HG02588 (cell line): ENCODE data around the gene KCNIP1.
A peak's percentile ranks its signal among the peaks of the same experiment; 100 is the strongest.
"Not testable (repeated sequence)": the region's sequence is repeated elsewhere in the genome, so short reads cannot be mapped to it uniquely, and the experiment has no call there.

Source experiments
- ATAC-seq: cut with Tn5 transposase; IDR thresholded peaks from one replicate; pipeline ENCODE4 v1.9.1; 2021; ENCODE audit warnings: mild to moderate bottlenecking, moderate library complexity; ENCODE audit not compliant: unreplicated experiment

The KCNIP1 gene

DNA sequence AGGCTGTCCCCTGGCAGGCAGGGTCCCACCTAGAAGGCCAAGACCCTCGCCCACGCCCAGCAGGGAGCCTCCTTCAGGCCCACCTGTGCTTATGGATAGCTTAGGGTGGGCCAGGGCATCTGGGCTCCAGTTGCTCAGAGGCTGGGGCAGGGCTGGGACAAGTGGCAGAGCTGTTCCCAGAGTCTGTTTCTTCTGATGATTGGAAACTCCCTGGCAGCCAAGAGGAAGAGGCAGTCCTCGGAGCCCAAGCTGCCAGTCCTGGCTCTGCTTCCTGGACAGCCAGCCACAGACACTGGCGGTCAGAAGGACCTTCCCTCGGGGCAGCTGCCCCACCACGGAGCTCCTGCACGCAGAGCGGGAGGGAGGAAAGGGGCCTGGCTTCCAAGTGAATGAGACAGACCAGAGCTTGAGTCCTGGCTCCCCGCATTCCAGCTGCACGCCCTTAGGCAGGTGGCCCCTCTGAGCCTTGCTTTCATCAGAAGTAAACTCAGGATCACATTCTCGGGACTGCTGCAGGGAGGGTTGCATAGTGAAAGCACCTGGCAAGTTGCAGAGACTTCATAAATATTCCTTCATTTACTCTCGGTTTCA, 241.8 kb downstream of the KCNIP1 start:
- no peak for ATAC-seq

DNA sequence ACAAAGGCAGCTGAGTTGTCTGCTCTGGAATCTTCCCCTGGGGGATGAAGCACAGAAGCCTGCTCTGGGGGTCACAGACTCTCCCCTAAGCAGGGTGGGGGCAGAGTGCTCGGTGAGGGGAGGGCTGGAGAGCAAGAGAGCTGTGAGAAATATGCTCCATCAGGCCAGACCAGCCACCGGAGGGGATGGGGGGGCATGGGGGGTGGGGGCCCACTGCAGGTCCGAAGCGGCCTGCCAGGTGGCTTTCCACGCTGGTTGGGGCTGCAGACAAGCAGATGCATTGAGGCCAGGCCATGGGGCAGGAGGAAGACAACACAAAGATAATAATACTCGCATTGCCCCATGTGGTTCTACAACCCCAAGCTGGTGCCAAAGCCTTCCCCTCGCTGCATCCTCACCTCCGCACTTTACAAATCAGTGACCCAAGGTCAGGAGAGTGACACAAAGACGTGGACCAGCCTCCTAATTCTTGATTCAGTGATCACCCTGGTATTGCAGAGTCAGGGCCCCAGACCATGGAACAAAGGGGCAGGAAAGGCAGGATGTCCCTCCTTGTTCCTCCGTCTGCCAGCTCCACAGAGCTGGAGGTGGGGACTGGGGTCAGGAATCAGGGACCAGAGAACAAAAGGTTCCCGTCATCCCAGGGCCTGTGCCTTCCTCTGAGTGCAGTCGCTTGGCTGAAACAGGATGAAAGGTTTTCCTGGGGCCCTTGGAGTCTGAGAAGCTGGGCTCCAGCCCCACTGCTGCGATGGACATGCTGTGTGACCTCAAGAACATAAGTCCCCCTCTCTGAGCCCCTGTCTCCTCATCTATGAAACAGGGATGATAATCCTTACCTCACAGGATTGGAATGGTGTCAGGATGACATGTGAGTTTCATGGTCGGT, 242.5 kb downstream of the KCNIP1 start:
- no peak for ATAC-seq

DNA sequence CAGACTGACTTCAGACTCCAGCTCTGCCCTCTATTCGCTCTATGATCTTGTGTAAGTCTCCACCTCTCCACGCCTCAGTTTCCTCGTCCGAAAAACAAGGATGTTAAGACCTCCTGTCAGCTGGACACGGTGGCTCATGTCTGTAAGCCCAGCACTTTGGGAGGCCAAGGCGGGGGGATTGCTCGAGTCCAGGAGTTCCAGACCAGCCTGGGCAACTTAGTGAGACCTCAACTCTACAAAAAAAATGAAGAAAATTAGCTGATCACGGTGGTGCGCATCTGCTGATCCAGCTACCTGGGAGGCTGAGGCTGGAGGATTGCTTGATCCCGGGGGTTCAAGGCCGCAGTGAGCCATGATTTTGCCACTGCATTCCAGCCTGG, 243.1 kb downstream of the KCNIP1 start:
- ATAC-seq: no peak

DNA sequence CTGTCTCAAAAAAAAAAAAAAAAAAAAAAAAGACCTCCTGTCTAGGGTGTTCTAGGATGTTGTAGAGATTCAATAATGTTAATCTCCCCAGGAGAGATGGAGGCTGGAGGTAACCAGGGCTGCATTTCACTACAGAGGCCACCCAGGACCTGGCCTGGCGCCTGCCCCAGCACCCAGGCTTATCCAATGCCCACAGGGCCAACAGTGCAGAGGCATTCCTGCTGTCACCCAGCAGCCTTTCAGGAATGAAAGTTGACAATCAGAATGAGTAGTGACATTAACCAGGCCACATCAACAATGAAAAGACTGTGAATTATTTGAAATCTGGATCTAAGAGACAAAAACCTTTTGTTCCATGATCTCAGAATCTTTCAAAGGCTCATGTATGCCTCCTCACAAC, 243.5 kb downstream of the KCNIP1 start:
- no peak for ATAC-seq

DNA sequence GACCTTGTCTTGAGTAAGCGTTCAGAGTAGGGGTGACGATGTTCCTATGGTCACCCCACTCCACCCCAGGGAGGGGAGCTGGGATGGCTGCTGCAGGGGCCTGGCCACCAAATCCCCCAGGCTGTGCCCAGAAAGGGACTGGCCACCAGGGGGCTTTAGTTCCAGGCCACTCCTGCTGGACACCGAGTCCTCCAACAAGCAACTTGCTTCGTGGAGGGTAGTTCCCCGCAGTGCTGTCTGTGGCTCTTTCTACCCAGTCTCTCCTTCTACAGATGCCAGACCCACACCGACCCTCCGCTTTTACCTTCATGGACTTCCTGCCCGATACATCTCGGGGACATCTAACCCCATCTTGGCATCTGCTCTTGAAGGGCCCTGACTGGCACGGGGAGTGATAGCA, 244.0 kb downstream of the KCNIP1 start:
- no peak for ATAC-seq

DNA sequence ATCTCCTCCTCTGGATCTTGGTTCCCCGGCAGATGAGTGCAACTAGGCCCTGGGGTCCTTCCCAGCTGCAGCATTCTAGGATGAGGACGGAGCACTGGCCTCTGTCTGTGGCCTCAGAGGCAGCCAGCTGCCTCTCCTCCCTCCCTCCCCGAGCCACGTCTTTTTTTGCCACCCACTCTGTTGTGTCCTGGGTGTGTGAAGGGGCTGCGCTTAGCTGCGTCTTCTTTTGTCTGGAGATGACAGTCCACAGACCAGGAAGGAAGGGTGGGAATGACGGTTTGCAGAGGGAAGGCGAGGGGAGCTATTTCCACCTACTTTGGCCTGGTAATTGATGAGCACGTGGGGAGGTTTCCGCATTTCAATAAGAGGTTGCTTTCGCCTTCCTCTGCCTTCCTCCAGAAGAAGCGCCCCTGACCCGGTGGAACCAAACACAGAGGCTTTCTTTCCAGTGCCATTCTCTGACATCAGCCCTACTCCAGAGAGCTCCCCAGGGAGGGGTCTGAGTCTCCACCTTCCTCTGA, 245.2 kb downstream of the KCNIP1 start:
- no peak for ATAC-seq

DNA sequence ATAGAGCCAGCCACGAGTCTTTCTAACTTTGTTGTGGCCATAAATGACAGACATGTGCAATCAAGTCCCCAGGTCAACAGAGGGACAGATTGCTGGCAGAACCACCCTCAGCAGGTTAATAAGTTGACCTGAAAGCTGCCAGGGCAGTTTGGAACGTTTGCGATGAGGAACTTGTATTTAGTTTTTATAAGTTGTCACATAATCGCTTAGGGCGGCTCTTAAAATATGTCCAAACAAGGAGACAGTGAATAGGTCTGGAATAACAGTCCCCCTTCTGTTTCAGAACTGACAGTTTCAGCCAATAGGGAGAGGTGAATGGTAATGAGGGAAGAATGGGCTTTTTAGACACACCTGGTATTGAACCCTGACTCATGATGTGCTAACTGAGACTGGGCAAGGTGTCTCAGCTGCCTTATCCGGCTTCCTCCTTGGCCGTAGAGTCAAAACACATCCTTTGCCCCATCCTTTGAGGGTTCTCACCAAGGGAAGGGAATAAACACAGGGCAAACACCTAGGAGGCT, 246.2 kb downstream of the KCNIP1 start:
- no peak for ATAC-seq

DNA sequence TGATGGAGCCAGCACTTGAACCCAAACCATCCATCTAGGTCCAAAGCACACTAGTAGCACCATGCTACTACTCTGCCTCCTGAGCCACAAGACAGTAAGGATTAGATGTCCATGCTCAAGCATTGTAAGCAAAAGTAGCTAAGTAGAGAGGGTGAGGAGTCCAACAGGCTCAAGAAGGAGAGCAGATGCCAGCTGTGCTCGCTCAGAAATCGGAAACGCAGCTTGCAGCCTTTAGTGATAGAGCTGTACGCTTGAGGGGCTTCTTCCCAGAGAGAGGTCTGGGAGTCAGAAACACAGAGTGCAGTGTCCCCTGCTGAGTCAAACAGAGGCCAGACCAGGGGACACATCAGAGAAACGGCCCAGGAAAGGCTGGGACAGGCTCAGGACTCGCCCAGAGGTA, 247.0 kb downstream of the KCNIP1 start:
- ATAC-seq: no peak

DNA sequence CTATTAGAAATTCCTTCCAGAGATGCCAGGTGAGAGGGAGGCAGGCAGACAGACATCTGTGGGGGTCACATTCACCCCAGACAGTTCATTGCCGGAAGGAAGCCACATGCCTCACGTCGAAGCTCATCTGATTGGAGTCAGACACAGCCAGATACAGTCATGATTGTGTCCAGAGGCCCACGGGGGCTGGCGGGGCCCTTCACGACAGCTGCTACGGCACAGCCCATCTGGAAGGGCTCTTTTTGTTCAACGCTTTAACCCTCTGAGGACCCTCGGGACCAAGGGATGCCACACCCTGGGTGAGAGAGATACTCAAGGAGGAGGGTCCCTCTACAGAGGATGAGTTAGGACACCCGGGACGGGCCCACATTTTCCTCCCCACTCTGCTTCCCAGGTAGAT, 247.8 kb downstream of the KCNIP1 start:
- ATAC-seq: no peak

DNA sequence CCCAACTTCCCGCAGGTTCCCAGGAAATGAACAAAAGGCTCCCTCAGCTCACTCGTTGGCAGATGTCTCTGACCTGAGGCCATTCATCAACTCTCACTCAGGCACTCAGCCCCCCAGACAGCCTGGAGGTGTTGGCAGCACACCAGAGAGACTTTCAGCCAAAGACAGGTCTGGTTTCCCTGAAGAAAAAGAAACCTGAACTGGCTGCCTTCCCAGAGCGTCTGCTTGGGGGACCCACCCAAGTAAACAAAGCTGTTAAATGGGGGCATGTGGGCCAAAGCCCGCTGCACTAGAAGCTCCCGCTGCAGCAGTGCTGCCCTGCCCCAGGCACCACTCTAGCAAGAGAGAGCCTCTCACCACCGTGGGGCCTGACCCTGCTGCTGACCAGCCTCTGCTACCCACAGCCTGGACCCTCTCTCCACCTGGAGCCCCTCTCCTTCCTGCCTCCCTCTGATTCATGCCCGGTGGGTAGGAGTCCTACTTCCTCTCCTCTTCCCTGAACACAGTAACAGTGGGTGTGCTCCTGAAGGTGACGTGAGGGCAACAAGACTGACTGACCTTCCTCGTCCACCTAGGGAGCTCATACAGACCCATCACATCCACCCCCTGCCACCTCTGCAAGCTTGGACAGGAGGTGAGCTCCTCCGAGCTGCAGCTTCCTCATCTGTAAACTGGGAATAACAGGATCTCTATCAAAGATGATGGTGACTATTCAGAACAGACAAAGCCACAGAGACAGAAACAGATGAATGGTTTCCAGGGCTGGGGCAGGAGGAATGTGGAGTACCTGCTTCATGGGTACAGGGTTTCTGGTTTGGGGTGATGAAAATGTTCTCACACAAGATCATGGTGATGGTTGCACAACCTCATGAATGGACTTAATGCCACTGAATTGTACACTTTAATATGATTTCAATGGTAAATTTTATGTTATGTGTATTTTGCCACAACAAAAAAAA, 248.7 kb downstream of the KCNIP1 start:
- no peak for ATAC-seq

DNA sequence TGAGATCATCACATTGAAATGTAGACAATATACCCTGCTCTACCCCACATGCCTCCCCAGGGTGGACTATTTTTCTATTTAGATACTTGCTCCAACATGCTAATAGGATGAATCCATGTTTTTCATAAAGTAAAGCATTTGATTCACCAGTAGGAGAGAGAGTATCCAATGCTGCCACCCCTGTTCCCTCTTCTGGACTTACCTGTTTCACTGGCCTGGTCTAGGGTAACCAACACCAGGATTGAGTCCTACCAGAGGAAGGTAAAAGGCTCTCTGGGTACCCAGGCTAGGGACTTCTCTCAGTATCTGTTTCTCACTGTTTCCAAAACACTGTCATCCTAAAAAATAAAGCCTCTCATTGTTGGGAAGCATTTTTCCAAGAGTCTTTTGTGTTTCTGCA, 249.5 kb downstream of the KCNIP1 start:
- no peak for ATAC-seq

DNA sequence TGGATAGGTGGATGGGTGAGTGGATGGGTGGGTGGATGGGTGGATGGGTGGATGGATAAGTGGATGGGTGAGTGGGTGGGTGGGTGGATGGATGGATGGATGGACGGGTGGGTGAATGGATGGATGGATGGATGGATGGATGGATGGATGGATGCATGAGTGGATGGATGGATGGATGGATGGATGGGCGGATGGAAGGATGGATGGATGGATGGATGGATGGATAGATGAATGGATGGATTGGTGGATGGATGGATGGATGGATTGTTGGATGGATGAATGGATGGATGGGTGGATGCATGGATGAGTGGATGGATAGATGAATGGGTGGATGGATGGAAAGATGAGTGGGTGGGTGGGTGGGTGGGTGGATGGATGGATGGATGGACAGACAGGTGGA, 250.7 kb downstream of the KCNIP1 start:
- not testable (repeated sequence) for ATAC-seq

DNA sequence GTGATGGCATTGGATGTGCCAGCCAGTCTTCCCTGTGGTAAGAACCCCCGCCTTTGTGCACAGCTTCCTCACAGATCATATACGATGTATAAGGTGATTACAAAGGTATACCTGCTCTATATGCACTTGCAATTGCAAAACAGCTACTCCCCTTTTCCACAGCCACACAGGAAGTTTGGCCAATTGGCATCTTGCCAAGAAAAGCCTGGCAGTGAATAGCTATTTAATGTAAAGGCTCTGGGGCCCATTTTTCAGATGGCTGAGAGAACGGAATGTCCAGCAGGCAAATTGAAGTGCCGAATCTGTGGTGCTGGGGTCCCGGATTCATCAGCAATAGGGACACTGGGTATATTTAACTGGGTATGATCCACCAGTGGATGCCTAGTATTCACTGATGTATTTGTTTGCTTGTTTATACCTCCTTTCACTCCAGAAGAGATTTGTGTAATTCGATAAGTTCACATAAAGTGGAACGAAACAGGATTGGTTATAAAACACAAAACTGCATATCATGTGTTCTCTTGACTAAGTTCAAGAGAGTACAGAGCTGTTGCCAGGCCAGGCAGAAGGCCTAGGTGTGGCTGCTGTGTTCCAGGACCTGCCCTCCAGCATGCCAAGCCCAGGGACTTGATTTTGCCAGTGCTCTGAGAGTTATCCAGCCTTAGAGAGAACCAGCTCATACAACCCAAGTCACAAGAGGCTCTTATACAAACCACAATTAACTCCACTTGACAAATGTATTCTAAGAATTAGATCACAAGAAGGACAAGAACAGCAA, 252.0 kb downstream of the KCNIP1 start:
- no peak for ATAC-seq

DNA sequence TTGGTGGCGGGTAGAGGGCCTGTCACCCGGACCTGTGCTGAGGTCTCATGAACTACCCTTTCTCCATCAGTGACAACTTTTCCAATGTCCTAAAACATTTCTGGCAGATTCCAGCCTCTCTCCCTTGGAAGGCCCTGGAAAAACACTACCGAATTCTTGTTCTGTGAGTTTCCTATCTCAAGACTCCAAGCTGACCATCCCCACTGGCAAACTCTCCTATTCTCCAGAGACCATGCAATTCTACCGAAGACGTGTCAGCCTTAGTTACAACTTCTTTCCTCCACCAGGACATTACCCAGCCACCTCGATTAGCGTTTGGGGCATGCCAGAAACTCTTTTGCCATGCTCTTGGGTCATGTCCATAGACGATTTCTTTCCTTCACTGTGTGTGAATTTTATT, 252.9 kb downstream of the KCNIP1 start:
- ATAC-seq: no peak

DNA sequence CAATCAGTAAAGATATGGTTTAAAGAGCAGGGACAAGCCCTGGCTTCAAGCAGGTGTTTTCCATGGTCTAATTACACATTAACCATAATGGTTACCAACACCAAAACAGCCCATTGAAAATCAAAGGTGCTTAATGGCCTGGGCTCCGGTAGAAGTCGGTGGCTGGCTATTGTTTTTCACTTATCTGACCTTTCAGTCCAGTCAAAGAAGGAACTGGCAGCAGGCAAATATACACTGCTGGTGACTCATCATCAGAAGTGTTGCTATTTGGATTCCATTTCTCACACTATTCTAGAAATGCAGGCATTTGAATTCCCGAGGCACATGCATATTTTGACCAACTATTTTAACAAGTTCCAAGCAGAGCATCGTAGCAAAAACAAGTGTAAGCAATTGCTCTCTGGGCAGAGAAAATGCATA, 253.4 kb downstream of the KCNIP1 start:
- peak; percentile 90 for ATAC-seq

DNA sequence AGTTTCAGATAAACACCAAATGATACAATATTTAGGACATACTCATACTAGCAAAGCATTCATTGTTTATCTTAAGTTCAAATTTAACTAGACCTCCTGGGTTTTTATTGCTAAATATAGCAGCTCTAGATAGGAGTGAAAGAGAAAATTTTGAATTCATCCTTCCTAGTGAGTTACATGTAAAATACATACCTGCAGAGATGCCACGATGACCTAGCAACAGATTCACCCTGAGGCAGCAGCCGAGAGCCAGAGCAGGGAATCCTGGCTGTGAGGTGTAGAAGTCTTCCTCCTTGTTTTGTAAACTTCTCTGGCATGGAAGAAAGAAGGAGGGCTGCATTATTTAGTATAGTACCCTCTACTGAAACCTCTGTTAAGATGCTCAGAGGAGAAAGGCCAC, 253.8 kb downstream of the KCNIP1 start:
- ATAC-seq: no peak

DNA sequence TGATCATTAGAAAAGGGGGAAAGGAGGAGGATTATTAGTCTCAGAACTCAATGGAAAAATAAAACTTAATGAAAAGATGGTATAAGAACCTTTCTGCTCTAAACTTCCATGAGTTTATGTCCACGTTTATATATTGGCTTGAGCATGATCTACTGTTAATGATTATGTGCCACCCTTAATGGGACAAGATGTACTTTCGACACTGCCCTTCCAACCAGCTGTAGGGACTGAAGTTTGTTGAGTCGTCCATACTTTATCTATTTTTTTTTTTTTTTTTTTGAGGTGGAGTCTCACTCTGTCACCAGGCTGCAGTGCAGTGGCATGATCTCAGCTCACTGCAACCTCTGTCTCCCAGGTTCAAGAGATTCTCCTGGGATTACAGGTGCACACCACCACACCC, 254.7 kb downstream of the KCNIP1 start:
- ATAC-seq: no peak

DNA sequence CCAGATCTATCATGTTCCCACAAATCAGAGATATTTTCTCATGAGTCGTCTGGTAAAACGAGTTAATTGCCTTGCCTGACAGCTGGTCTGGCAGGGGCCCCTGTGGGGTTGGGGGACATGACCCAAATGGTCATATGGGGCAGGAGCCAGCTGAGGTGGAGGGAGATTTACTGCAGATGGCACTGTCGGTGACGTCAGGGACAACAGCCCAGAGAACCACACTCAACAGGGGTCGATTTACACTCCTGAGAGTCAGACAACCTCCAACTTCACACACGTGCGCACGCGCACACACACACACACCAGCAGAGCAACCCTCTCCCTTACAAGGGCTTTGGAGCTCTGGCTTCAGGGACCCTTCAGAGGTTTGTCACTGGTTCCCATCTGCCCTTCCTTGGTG, 256.3 kb downstream of the KCNIP1 start:
- ATAC-seq: no peak

DNA sequence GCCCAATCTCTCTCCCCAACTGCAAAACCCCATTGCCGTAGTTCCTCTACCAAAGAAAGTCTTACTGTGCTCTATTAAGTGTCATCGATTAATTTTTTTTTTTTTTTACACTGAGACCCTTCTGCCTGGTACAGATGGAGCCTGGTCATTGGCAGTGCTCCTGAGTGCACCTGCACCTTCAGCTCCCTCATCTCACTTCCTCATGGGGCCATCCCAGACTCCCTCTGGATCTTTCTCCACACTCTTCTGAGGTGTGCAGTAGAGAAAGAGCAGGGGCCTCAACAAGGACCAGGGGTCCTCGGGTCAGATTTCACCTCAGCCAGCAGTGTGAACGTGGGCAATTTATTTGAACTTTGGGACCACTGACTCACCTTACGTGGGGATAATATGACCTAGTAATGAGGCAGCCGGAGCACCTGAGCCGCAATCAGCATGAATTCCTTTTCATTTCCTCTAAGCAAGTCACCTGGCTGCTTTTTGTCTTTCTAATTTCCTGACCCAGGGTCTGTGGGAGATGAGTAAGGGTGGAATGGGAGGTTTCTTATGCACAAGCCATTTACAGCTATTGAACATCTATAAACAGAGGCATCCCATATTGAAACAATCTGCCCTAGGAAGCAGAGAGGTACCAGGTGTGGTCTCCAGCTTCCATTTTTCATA, 257.4 kb downstream of the KCNIP1 start:
- no peak for ATAC-seq

DNA sequence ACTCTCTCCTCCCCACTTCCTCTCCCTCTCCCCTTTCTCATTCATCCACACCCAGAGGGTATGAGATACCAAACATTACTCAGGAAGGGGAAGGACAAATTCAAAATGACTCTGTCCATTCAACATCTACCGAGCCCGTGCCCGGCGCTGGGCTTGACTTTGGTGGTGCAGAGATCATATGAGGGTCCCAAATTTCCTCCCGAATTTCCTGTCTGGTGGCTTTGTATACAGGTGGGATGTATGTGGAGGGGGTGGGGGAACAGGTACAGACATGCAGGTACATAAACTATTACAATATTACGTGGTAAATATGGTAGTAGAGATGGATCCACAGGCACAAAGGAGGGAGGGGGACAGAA, 257.9 kb downstream of the KCNIP1 start:
- no peak for ATAC-seq
